HepG2 (cell line): ENCODE data around the gene GLYR1. TPM values are rescaled to one million over a fixed set of nuclear protein-coding genes. Genes with fewer than 3 reads are reported as not detected.

Experiments used
- CBX1 ChIP-seq: IDR thresholded peaks from one replicate; pipeline ENCODE4 v1.6.1; 2016; ENCODE audit warnings: antibody characterized with exemption, low read depth
- ETV5 ChIP-seq: IDR thresholded peaks from 2 replicates; pipeline ENCODE4 v1.6.1; 2018; ENCODE audit warnings: missing biosample characterization, missing genetic modification reagents, inconsistent platforms, borderline replicate concordance
- HNF1A ChIP-seq, 2 experiments: sonication (generic) in 1 of 2; formaldehyde crosslinking in 1 of 2; IDR thresholded peaks; 2 replicates each; pipeline versions ENCODE4 v1.4.0 to v1.6.1; 2016 to 2020; ENCODE audit warnings: borderline replicate concordance in 1 of 2, low read depth in 1 of 2, mild to moderate bottlenecking in 1 of 2, missing genetic modification reagents in 1 of 2
- MTA3 ChIP-seq: sonication (generic); formaldehyde crosslinking; IDR thresholded peaks from 2 replicates; pipeline ENCODE4 v1.4.0; 2020; ENCODE audit warnings: missing genetic modification reagents
- PAXIP1 ChIP-seq: sonication (generic); formaldehyde crosslinking; conservative IDR thresholded peaks from 2 replicates; pipeline ENCODE4 v1.4.0; 2020; ENCODE audit warnings: mild to moderate bottlenecking, missing genetic modification reagents, moderate library complexity
- TEF ChIP-seq: sonication (generic); formaldehyde crosslinking; IDR thresholded peaks from 2 replicates; pipeline ENCODE4 v1.5.0; 2020; ENCODE audit warnings: missing genetic modification reagents
- XRCC5 ChIP-seq: fragments of 200-400 bp; formaldehyde crosslinking; optimal IDR thresholded peaks from 2 replicates; pipeline ENCODE3; 2017; ENCODE audit warnings: mild to moderate bottlenecking, low read length
- ZNF331 ChIP-seq: sonication (generic); formaldehyde crosslinking; IDR thresholded peaks from 2 replicates; pipeline ENCODE4 v1.4.0; 2020; ENCODE audit warnings: missing genetic modification reagents
- ZNF501 ChIP-seq: sonication (generic); formaldehyde crosslinking; IDR thresholded peaks from 2 replicates; pipeline ENCODE4 v1.5.1; 2020; ENCODE audit warnings: mild to moderate bottlenecking, moderate library complexity, missing genetic modification reagents
- ZNF607 ChIP-seq: sonication (generic); formaldehyde crosslinking; IDR thresholded peaks from 2 replicates; pipeline ENCODE4 v1.5.1; 2020; ENCODE audit warnings: missing genetic modification reagents, mild to moderate bottlenecking, borderline replicate concordance
- ZNF766 ChIP-seq: sonication (generic); formaldehyde crosslinking; IDR thresholded peaks from 2 replicates; pipeline ENCODE4 v1.5.0; 2020; ENCODE audit warnings: missing genetic modification reagents, borderline replicate concordance
- ZSCAN21 ChIP-seq: sonication (generic); formaldehyde crosslinking; IDR thresholded peaks from 2 replicates; pipeline ENCODE4 v1.8.0; 2022; ENCODE audit warnings: mild to moderate bottlenecking, missing genetic modification reagents, moderate library complexity, borderline replicate concordance
- polyA plus RNA-seq, 8 experiments: library from polyadenylated mRNA; depleted of rRNA in 3 of 8; stranded (reverse) in 7 of 8; unstranded in 1 of 8; fragments of >200 nt; fragmentation: Illumina TruSeq in 4 of 8; extraction: Trizol in 4 of 8; gene quantifications; 2 replicates each; pipeline versions ENCODE4 v1.2.1 to v1.2.3, GENCODE V29; 2011 to 2016; ENCODE audit warnings: low read depth in 4 of 8, missing spikeins in 1 of 8, mixed read lengths in 1 of 8; ENCODE audit not compliant: insufficient read depth in 1 of 8
- total RNA-seq, 5 experiments: library from RNA; depleted of rRNA; stranded (reverse); fragments of >200 nt; fragmentation: Illumina TruSeq; extraction: Trizol; gene quantifications; 2 replicates each; pipeline ENCODE4 v1.2.3, GENCODE V29; 2016; ENCODE audit warnings: low read depth in 1 of 5
- TF ChIP-seq, protein P1 (sequence below): sonication (generic); formaldehyde crosslinking; IDR thresholded peaks from 2 replicates; pipeline ENCODE4 v1.5.1; 2020; ENCODE audit warnings: missing genetic modification reagents, mild to moderate bottlenecking, borderline replicate concordance
- TF ChIP-seq, protein P2 (sequence below): sonication (generic); formaldehyde crosslinking; IDR thresholded peaks from 2 replicates; pipeline ENCODE4 v1.4.0; 2020; ENCODE audit warnings: missing genetic modification reagents

The GLYR1 gene
- total and polyA plus RNA-seq, 2 of the 13 experiments (the other 11 are each of a cell fraction or from before 2014, with no cell fraction given), result 28.3 to 48.7 TPM

DNA sequence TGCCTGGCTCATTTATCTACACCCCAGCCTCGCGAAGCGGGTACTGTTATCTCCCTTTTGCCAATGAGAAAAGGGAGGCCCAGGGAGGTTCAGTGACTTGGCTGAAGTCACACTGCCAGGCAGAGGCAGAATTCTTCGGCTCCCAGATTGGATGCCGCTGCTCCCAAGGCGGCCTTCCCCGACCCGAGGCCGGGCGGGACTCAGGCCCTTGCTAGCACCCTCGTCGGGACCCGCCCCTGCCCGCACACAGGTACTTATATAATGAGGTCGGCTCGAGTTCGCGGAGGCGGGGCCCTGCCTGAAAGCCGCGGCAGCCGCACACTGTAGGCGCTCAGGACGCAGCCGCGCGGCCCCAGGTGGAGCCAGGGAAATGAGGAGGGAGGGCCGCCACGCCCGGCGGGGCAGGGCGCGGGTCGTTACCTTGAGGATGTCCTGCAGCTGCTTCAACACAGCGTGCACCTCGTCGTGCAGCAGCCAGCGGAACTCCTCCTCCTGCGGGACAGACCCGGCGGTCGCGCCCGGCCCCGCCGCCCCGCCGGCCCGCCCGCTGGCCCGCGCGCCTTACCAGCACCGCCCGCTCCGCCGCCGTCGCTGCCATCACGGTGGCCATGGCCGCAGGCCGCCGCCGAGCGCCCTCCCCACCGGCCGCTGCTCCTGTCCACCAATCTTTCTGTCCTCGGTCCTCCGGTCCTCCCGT is 45.0 kb downstream of the GLYR1 start, which contains the start of gene ROGDI (continued):
- TF ChIP-seq PAXIP1 (CRISPR knock-in tag) (peak; percentile 21; the same call in 1 of the 2 replicates), MTA3 (CRISPR knock-in tag) (no peak), ZNF501 (CRISPR knock-in tag) (peak; percentile 77), XRCC5 (no peak), HNF1A (IDR thresholded peaks at IDR 0.05; ENCODE audit: low read depth) (no peak), HNF1A (CRISPR knock-in tag; IDR thresholded peaks at IDR 0.05; ENCODE audit: borderline replicate concordance) (no peak), TEF (CRISPR knock-in tag) (peak; percentile 94), ZSCAN21 (CRISPR knock-in tag) (no peak), ETV5 (CRISPR knock-in tag) (peak; percentile 24; the same call in 1 of the 2 replicates), ZNF766 (CRISPR knock-in tag) (no peak), ZNF607 (CRISPR knock-in tag) (0 out of 2 replicates have a peak, but pooled peaks have one; percentile 68), ZNF331 (peak; percentile 56; the same call in 1 of the 2 replicates), CBX1 (no peak)
- TF ChIP-seq, protein P1, sequence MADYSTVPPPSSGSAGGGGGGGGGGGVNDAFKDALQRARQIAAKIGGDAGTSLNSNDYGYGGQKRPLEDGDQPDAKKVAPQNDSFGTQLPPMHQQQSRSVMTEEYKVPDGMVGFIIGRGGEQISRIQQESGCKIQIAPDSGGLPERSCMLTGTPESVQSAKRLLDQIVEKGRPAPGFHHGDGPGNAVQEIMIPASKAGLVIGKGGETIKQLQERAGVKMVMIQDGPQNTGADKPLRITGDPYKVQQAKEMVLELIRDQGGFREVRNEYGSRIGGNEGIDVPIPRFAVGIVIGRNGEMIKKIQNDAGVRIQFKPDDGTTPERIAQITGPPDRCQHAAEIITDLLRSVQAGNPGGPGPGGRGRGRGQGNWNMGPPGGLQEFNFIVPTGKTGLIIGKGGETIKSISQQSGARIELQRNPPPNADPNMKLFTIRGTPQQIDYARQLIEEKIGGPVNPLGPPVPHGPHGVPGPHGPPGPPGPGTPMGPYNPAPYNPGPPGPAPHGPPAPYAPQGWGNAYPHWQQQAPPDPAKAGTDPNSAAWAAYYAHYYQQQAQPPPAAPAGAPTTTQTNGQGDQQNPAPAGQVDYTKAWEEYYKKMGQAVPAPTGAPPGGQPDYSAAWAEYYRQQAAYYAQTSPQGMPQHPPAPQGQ (CRISPR knock-in tag), result no peak
- TF ChIP-seq, protein P2, sequence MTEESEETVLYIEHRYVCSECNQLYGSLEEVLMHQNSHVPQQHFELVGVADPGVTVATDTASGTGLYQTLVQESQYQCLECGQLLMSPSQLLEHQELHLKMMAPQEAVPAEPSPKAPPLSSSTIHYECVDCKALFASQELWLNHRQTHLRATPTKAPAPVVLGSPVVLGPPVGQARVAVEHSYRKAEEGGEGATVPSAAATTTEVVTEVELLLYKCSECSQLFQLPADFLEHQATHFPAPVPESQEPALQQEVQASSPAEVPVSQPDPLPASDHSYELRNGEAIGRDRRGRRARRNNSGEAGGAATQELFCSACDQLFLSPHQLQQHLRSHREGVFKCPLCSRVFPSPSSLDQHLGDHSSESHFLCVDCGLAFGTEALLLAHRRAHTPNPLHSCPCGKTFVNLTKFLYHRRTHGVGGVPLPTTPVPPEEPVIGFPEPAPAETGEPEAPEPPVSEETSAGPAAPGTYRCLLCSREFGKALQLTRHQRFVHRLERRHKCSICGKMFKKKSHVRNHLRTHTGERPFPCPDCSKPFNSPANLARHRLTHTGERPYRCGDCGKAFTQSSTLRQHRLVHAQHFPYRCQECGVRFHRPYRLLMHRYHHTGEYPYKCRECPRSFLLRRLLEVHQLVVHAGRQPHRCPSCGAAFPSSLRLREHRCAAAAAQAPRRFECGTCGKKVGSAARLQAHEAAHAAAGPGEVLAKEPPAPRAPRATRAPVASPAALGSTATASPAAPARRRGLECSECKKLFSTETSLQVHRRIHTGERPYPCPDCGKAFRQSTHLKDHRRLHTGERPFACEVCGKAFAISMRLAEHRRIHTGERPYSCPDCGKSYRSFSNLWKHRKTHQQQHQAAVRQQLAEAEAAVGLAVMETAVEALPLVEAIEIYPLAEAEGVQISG (CRISPR knock-in tag), result no peak
